Measurements from ENCODE around the gene CACNG7.

CACNG7 gene

DNA sequence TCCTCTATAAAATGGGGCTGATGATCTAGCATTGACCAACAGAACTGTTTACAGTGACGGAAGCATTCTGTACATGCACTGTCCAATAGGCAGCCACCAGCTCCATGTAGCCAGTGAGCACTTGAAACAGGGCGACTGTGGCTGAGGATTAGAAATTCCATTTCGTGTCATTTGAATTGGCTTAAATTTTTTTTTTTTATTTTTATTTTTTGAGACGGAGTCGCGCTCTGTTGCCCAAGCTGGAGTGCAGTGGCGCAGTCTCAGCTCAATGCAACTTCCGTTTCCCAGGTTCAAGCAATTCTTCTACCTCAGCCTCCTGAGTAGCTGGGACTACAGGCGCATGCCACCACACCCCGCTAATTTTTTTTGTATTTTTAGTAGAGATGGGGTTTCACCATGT is 24.0 kb upstream of the CACNG7 start:
- Mint-ChIP-seq H3K9me3 (no peaks in the 10 kb centered on the region), H3K36me3 (no peaks in the 10 kb centered on the region), H3K4me3 (no peak overlapping the region), H3K27ac (no peak overlapping the region), H3K4me1 (peaks cover 17% of the 10 kb centered on the region)
- ATAC-seq, result no peak
- DNase-seq (ENCODE audit: low spot score in 2 of 2), result no peak

DNA sequence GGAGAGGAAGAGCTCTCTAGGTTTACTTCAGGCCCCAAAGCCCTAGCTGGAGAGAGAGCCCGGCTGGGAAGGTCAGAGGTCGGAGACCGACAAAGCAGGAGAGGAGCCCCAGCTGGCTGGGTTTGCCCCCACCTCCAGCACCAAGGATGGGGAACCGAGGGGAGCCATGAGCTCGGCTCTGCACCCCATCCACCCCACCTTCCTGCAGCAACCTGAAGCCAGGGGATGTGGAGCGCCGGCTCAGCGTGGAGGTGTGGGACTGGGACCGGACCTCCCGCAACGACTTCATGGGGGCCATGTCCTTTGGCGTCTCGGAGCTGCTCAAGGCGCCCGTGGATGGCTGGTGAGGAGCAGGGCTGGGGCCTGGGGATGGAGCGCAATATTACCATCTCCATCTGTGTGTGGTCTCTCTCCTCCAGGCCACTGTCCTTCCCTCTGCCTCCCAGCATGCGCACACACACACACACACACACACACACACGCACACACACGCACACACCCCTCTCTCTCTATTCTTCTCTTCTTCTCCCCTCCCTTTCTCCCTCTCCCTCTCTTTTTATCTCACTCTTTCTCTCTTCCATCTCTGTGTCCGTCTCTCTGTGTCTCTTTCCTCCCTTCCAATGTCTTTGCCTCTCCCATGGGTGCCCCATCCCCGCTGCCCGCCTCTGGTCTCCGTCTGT is 16.6 kb upstream of the CACNG7 start:
- no peak overlapping the region for H3K4me3 Mint-ChIP-seq
- ATAC-seq (no peak), DNase-seq (ENCODE audit: low spot score in 2 of 2) (no peak)
- H3K9me3 Mint-ChIP-seq, result no peaks in the 10 kb centered on the region
- H3K27ac Mint-ChIP-seq, result no peak overlapping the region
- peaks cover 4% of the 10 kb centered on the region for H3K36me3 Mint-ChIP-seq
- peaks cover 5% of the 10 kb centered on the region for H3K4me1 Mint-ChIP-seq

- Mint-ChIP-seq H3K4me3 (no peak overlapping the region), H3K4me1 (peaks cover 7% of the 10 kb centered on the region), H3K9me3 (no peaks in the 10 kb centered on the region), H3K36me3 (peaks cover 4% of the 10 kb centered on the region), H3K27ac (no peak overlapping the region)
- DNase-seq (ENCODE audit: low spot score in 2 of 2), result no peak
- ATAC-seq, result no peak
Measured at GRCh38 chr19:53892981-53893325, 16.1 kb upstream of the CACNG7 start.

- H3K4me3 Mint-ChIP-seq, result no peak overlapping the region
- H3K27ac Mint-ChIP-seq, result no peak overlapping the region
- ATAC-seq (no peak), DNase-seq (ENCODE audit: low spot score in 2 of 2) (no peak)
- peaks cover 4% of the 10 kb centered on the region for H3K36me3 Mint-ChIP-seq
- H3K4me1 Mint-ChIP-seq, result peaks cover 19% of the 10 kb centered on the region
- H3K9me3 Mint-ChIP-seq, result no peaks in the 10 kb centered on the region
Measured at GRCh38 chr19:53894707-53895106, 14.4 kb upstream of the CACNG7 start.

- ATAC-seq (no peak), DNase-seq (ENCODE audit: low spot score in 2 of 2) (no peak)
- Mint-ChIP-seq H3K4me3 (no peak overlapping the region), H3K36me3 (peaks cover 4% of the 10 kb centered on the region), H3K4me1 (peaks cover 14% of the 10 kb centered on the region), H3K27ac (no peak overlapping the region), H3K9me3 (no peaks in the 10 kb centered on the region)
Measured at GRCh38 chr19:53896682-53897081, 12.4 kb upstream of the CACNG7 start.

DNA sequence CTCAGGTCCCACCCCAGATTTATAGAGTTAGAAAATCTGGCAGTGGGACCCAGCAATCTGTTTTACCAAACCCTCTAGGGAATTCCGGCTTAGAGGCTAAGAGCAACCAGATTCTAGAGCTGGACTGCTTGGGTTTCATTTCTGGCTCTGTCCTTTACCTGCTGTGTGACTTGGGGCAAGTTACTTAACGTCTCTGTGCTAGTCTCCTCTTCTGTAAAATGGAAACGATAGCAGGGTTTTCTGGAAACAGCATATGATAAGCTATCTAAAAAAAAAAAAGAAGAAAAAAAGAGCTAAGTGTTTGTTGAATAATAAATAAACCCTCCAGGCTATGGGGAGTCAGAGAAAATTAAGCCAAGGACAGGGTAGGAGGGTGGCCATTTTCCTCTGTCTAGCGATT is 11.6 kb upstream of the CACNG7 start:
- DNase-seq (ENCODE audit: low spot score in 2 of 2) (no peak), ATAC-seq (no peak)
- Mint-ChIP-seq H3K27ac (no peak overlapping the region), H3K9me3 (no peaks in the 10 kb centered on the region), H3K4me1 (peaks cover 14% of the 10 kb centered on the region), H3K4me3 (no peak overlapping the region), H3K36me3 (peaks cover 4% of the 10 kb centered on the region)

DNA sequence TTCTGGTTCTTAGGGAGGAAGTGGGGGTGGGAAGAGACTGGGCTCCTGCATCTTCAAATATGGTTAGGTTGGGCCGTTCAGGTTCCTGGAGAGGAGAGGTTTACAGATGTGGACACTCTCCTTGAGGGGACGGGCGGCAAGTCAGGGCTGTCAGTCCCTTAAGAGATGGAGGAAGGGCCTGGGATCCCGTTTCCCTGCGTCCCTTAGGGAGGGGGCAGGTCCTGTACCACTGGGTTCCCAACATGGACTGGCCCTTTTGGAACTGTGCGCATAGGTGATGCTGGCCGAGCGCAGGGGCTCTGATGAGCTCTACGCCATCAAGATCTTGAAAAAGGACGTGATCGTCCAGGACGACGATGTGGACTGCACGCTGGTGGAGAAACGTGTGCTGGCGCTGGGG is 10.9 kb upstream of the CACNG7 start:
- DNase-seq (ENCODE audit: low spot score in 2 of 2), result no peak
- no peak for ATAC-seq
- peaks cover 14% of the 10 kb centered on the region for H3K4me1 Mint-ChIP-seq
- no peaks in the 10 kb centered on the region for H3K36me3 Mint-ChIP-seq
- no peak overlapping the region for H3K4me3 Mint-ChIP-seq
- H3K9me3 Mint-ChIP-seq, result no peaks in the 10 kb centered on the region
- no peak overlapping the region for H3K27ac Mint-ChIP-seq

- Mint-ChIP-seq H3K27ac (no peak overlapping the region), H3K4me3 (no peak overlapping the region), H3K4me1 (peaks cover 14% of the 10 kb centered on the region), H3K36me3 (peaks cover 6% of the 10 kb centered on the region), H3K9me3 (no peaks in the 10 kb centered on the region)
- no peak for ATAC-seq
- DNase-seq (ENCODE audit: low spot score in 2 of 2), result no peak
Measured at GRCh38 chr19:53898636-53899341, 10.3 kb upstream of the CACNG7 start.

- H3K27ac Mint-ChIP-seq, result no peak overlapping the region
Measured at GRCh38 chr19:53900191-53900860, 8.8 kb upstream of the CACNG7 start.

GRCh38 chr19:53903055-53903680 is 5.9 kb upstream of the CACNG7 start:
- ATAC-seq, result no peak
- no peak for DNase-seq (ENCODE audit: low spot score in 2 of 2)
- Mint-ChIP-seq H3K4me3 (no peak overlapping the region), H3K4me1 (peaks cover 44% of the 10 kb centered on the region), H3K36me3 (peaks cover 6% of the 10 kb centered on the region), H3K27ac (no peak overlapping the region), H3K9me3 (no peaks in the 10 kb centered on the region)

More at GRCh38 chr19:53900191-53900860, 8.8 kb upstream of the CACNG7 start:
- Mint-ChIP-seq H3K9me3 (no peaks in the 10 kb centered on the region), H3K36me3 (peaks cover 6% of the 10 kb centered on the region), H3K4me1 (peaks cover 20% of the 10 kb centered on the region), H3K4me3 (no peak overlapping the region)
- DNase-seq (ENCODE audit: low spot score in 2 of 2) (no peak), ATAC-seq (no peak)

GRCh38 chr19:53904909-53905308 is 4.2 kb upstream of the CACNG7 start:
- ATAC-seq (no peak), DNase-seq (ENCODE audit: low spot score in 2 of 2) (no peak)
- peaks cover 48% of the 10 kb centered on the region for H3K4me1 Mint-ChIP-seq
- no peak overlapping the region for H3K4me3 Mint-ChIP-seq
- H3K9me3 Mint-ChIP-seq, result no peaks in the 10 kb centered on the region
- H3K36me3 Mint-ChIP-seq, result peaks cover 6% of the 10 kb centered on the region
- no peak overlapping the region for H3K27ac Mint-ChIP-seq

- no peak for ATAC-seq
- Mint-ChIP-seq H3K36me3 (peaks cover 6% of the 10 kb centered on the region), H3K27ac (no peak overlapping the region), H3K9me3 (no peaks in the 10 kb centered on the region), H3K4me3 (no peak overlapping the region), H3K4me1 (peaks cover 57% of the 10 kb centered on the region)
- no peak for DNase-seq (ENCODE audit: low spot score in 2 of 2)
Measured at GRCh38 chr19:53905787-53906186, 3.3 kb upstream of the CACNG7 start.

GRCh38 chr19:53906211-53907192 is 2.6 kb upstream of the CACNG7 start:
- DNase-seq (ENCODE audit: low spot score in 2 of 2) (peak; percentile 69 to 88), ATAC-seq (peak; percentile 69)
- no peak overlapping the region for H3K27ac Mint-ChIP-seq
- H3K4me3 Mint-ChIP-seq, result peak overlapping the region; percentile 9
- peaks cover 6% of the 10 kb centered on the region for H3K36me3 Mint-ChIP-seq
- H3K4me1 Mint-ChIP-seq, result peaks cover 57% of the 10 kb centered on the region
- H3K9me3 Mint-ChIP-seq, result no peaks in the 10 kb centered on the region

DNA sequence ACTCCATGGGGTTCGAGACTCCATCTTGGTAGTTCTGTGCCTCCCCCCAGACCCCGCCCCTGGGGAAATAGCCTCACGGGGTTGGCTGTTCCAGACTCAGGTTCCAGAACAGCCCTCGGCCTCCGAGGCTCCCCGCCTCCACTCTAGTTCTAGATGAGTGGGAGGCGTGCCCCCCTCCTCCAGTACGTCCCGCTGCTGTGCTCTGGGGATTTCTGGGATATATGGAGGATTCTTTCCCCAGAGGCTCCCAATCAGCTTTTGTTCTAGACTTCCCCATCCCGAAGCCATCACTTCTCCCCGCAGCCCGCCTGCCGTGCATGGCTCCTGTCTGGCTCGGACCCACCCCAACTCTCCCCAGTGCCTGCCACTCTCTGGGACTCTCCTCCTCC is 1.9 kb upstream of the CACNG7 start:
- Mint-ChIP-seq H3K36me3 (peaks cover 6% of the 10 kb centered on the region), H3K9me3 (no peaks in the 10 kb centered on the region), H3K4me3 (peak overlapping the region; percentile 9), H3K27ac (no peak overlapping the region), H3K4me1 (peaks cover 57% of the 10 kb centered on the region)
- ATAC-seq (no peak), DNase-seq (ENCODE audit: low spot score in 2 of 2) (no peak)

DNA sequence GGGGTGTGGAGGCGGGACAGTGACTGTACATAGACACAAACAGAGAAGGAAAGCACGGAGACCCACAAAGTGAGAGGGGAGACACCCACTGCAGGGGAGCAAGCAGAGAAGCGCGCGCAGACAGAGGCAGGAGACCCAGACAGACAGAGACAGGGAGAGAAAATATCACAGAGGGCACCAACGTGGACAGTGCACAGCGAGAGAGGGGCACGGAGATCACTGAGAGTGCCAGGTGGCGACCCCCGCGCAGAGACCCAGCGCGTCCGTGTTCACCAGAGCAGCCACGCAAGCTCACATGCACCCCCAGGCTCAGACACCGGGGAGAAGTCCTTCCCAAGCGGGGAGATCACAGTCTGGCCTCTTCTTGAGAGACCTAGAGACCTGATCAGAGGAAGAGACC is 1.4 kb upstream of the CACNG7 start:
- peaks cover 6% of the 10 kb centered on the region for H3K36me3 Mint-ChIP-seq
- no peak for ATAC-seq
- no peaks in the 10 kb centered on the region for H3K9me3 Mint-ChIP-seq
- DNase-seq (ENCODE audit: low spot score in 2 of 2), result no peak
- H3K4me1 Mint-ChIP-seq, result peaks cover 57% of the 10 kb centered on the region
- no peak overlapping the region for H3K27ac Mint-ChIP-seq
- H3K4me3 Mint-ChIP-seq, result peak overlapping the region; percentile 9
